Smooth muscle cell (in vitro differentiated cells): Measurements from ENCODE around the gene ESM1. TPM values are rescaled to one million over a fixed set of nuclear protein-coding genes. Genes with fewer than 3 reads are reported as not detected.

Source experiments
- DNase-seq: peaks from one replicate; lab custom pipeline; 2025; ENCODE audit not compliant: unreplicated experiment; lab: John Stamatoyannopoulos, UW
- H2AFZ ChIP-seq: fragments of 200-600 bp; sonication (generic); 2 replicates; pipeline ENCODE4 v1.6.0; 2016; ENCODE audit warnings: antibody characterized with exemption, low read depth, mild to moderate bottlenecking
- H3F3A ChIP-seq: fragments of 200-600 bp; sonication (generic); 2 replicates; pipeline ENCODE4 v1.6.0; 2017; ENCODE audit warnings: antibody characterized with exemption, low read depth
- H3K27ac ChIP-seq: fragments of 200-600 bp; sonication (generic); 2 replicates; pipeline ENCODE4 v1.5.1; 2016; ENCODE audit warnings: low read depth, mild to moderate bottlenecking
- H3K27me3 ChIP-seq: fragments of 200-600 bp; sonication (generic); 2 replicates; pipeline ENCODE4 v1.6.1; 2016; ENCODE audit warnings: low read depth, mild to moderate bottlenecking
- H3K36me3 ChIP-seq: fragments of 200-600 bp; sonication (generic); 2 replicates; pipeline ENCODE4 v1.5.1; 2016; ENCODE audit warnings: low read depth
- H3K4me1 ChIP-seq: fragments of 200-600 bp; sonication (generic); 2 replicates; pipeline ENCODE4 v1.5.1; 2016; ENCODE audit warnings: low read depth
- H3K4me2 ChIP-seq: fragments of 200-600 bp; sonication (generic); 2 replicates; pipeline ENCODE4 v1.6.0; 2016; ENCODE audit warnings: mild to moderate bottlenecking
- H3K4me3 ChIP-seq: fragments of 200-600 bp; sonication (generic); 2 replicates; pipeline ENCODE4 v1.5.1; 2016; ENCODE audit warnings: mild to moderate bottlenecking
- H3K79me2 ChIP-seq: fragments of 200-600 bp; sonication (generic); 2 replicates; pipeline ENCODE4 v1.6.0; 2016; ENCODE audit warnings: low read depth, mild to moderate bottlenecking
- H3K9ac ChIP-seq: fragments of 200-600 bp; sonication (generic); 2 replicates; pipeline ENCODE4 v1.6.0; 2016; ENCODE audit warnings: low read depth
- H3K9me3 ChIP-seq: fragments of 200-600 bp; sonication (generic); replicated peaks from 2 replicates; pipeline ENCODE4 v1.5.1; 2016; ENCODE audit warnings: low read depth
- H4K20me1 ChIP-seq: fragments of 200-600 bp; sonication (generic); 2 replicates; pipeline ENCODE4 v1.6.0; 2016; ENCODE audit warnings: low read depth
- WGBS: methylation state at CpG from one replicate; pipeline ENCODE4 v1.1.7; 2016; ENCODE audit warnings: low lambda C conversion rate; 5-methylcytosine and 5-hydroxymethylcytosine counted together
- polyA plus RNA-seq: library from polyadenylated mRNA; unstranded; fragments of >200 nt; fragmentation: Nextera tagmentation; extraction: Ambion mirVana; gene quantifications from 2 replicates; pipeline ENCODE4 v1.2.1, GENCODE V29; 2016
- total RNA-seq: library from RNA; depleted of rRNA; stranded (reverse); fragments of >200 nt; gene quantifications from 2 replicates; pipeline ENCODE4 v1.2.3, GENCODE V29; 2014
- TF ChIP-seq, protein P1 (sequence below): fragments of 200-600 bp; sonication (generic); IDR thresholded peaks from 2 replicates; pipeline ENCODE4 v1.5.1; 2017; ENCODE audit warnings: borderline replicate concordance, mild to moderate bottlenecking, antibody characterized with exemption; ENCODE audit not compliant: insufficient read depth, poor library complexity, severe bottlenecking

ESM1 gene, protein sequence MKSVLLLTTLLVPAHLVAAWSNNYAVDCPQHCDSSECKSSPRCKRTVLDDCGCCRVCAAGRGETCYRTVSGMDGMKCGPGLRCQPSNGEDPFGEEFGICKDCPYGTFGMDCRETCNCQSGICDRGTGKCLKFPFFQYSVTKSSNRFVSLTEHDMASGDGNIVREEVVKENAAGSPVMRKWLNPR
- total RNA-seq: 0.27 TPM in 1 of 2 replicates, not detected in the other
- not detected in 2 replicates for polyA plus RNA-seq

DNA sequence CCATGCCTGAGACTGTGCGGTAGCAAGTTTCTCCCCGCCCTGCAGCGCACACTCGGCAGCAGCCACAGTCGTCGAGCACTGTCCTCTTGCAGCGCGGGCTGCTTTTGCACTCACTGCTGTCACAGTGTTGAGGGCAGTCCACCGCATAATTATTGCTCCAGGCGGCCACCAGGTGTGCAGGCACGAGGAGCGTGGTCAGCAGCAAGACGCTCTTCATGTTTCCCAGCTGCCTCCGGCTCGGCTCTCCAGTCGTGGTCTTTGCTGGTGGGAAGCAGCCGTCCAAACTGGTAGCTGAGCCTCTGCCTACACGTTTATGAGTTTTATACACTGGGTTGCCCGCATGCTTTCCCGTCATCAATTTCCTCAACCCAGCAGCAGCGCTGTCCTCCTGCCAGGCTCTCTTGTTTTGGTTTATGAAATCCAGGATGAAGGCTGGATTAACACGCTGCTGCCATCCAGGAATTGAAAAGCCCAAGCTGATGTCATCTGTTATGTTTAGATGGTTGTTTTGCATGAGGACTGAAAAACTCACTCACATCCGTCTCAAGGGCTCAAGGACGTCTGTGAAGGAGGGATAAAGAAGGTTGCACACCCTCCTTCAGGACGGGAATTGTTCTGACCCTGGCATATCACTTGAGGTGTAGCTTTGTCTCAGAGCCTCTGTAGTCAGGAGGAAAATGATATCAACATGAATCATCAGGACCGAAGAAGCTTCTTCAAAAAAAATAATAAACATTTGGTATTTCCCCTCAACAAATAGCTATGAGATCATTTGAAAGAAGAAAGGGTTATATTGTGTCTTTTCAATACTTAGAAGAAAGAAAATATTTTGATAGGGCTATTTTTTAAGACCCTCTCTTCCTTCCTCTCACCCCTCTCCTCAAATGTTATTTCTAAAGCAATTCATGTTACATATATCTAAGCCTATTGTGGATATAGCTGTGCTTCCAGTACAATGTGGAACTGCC is at the start of gene ESM1:
TSS of gene ESM1 (minus strand) at position 293 of the 968 bp plus-strand sequence. CDS start at position 217, 76 bp downstream.
- H3K27ac ChIP-seq: no peak within 1 kb of the TSS
- 46% methylated on average over 26 of the region's 26 CpGs for WGBS
- TF ChIP-seq, protein P1, sequence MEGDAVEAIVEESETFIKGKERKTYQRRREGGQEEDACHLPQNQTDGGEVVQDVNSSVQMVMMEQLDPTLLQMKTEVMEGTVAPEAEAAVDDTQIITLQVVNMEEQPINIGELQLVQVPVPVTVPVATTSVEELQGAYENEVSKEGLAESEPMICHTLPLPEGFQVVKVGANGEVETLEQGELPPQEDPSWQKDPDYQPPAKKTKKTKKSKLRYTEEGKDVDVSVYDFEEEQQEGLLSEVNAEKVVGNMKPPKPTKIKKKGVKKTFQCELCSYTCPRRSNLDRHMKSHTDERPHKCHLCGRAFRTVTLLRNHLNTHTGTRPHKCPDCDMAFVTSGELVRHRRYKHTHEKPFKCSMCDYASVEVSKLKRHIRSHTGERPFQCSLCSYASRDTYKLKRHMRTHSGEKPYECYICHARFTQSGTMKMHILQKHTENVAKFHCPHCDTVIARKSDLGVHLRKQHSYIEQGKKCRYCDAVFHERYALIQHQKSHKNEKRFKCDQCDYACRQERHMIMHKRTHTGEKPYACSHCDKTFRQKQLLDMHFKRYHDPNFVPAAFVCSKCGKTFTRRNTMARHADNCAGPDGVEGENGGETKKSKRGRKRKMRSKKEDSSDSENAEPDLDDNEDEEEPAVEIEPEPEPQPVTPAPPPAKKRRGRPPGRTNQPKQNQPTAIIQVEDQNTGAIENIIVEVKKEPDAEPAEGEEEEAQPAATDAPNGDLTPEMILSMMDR: no peak
- no peaks in the 10 kb centered on the region for H3K79me2 ChIP-seq
- no peaks in the 10 kb centered on the region for H3K4me1 ChIP-seq
- no peaks in the 10 kb centered on the region for H3K36me3 ChIP-seq
- H3K27me3 ChIP-seq: peaks cover 16% of the 10 kb centered on the region
- H4K20me1 ChIP-seq: no peaks in the 10 kb centered on the region
- peak within 1 kb of the TSS; percentile 79 for H3K4me2 ChIP-seq
- peak within 1 kb of the TSS; percentile 15 for H3K9ac ChIP-seq
- no peaks in the 10 kb centered on the region for H3K9me3 ChIP-seq
- H3F3A ChIP-seq: no peaks in the 10 kb centered on the region
- peak within 1 kb of the TSS; percentile 10 for H2AFZ ChIP-seq
- no peak within 1 kb of the TSS for H3K4me3 ChIP-seq
- no peak for DNase-seq

DNA sequence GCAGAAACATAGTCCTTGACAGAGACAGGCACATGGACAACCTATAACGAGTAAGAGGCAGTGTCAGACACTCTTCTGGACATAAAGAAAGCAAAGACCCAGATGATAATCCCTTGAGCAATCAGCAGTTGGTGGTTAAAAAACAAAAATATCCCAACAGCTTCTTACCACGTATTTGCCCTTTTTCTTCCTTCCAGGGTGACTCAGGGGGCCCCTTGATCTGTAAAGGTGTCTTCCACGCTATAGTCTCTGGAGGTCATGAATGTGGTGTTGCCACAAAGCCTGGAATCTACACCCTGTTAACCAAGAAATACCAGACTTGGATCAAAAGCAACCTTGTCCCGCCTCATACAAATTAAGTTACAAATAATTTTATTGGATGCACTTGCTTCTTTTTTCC is 48.2 kb upstream of the ESM1 start:
- Histone ChIP-seq H3K4me3 (no peak overlapping the region), H3K36me3 (no peaks in the 10 kb centered on the region), H3K4me2 (no peak overlapping the region), H3K9me3 (no peaks in the 10 kb centered on the region), H2AFZ (no peak overlapping the region), H3K27ac (no peak overlapping the region), H3K4me1 (peaks cover 24% of the 10 kb centered on the region), H3F3A (no peaks in the 10 kb centered on the region), H3K27me3 (no peaks in the 10 kb centered on the region), H4K20me1 (no peaks in the 10 kb centered on the region), H3K9ac (no peak overlapping the region), H3K79me2 (no peaks in the 10 kb centered on the region)
- no peak for DNase-seq
- TF ChIP-seq, protein P1: no peak
- 69% methylated on average over 4 of the region's 4 CpGs for WGBS

DNA sequence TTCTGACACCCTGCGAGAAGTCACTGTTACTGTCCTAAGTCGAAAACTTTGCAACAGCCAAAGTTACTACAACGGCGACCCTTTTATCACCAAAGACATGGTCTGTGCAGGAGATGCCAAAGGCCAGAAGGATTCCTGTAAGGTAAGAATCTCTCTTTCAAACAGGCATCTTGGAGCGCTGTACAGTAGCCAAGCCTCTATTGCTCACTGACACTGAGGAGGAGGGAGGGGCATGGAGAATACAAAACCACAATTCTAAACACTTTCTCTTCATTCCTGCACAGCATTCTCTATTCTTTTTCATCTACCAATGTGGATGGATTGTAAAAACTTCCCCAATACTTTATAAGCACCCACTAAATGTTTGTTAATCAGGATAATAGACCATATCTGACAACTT is 46.1 kb upstream of the ESM1 start:
- peaks cover 19% of the 10 kb centered on the region for H3K4me1 ChIP-seq
- H3K36me3 ChIP-seq: no peaks in the 10 kb centered on the region
- H3F3A ChIP-seq: no peaks in the 10 kb centered on the region
- H3K27me3 ChIP-seq: no peaks in the 10 kb centered on the region
- TF ChIP-seq, protein P1: no peak
- no peaks in the 10 kb centered on the region for H4K20me1 ChIP-seq
- H3K4me3 ChIP-seq: no peak overlapping the region
- H3K9me3 ChIP-seq: no peaks in the 10 kb centered on the region
- no peak overlapping the region for H3K4me2 ChIP-seq
- no peak overlapping the region for H2AFZ ChIP-seq
- H3K27ac ChIP-seq: no peak overlapping the region
- WGBS: 96% methylated on average over 5 of the region's 5 CpGs
- no peak overlapping the region for H3K9ac ChIP-seq
- DNase-seq: no peak
- no peaks in the 10 kb centered on the region for H3K79me2 ChIP-seq
